Measurements from ENCODE around the gene MEIS2.

Gene MEIS2

DNA sequence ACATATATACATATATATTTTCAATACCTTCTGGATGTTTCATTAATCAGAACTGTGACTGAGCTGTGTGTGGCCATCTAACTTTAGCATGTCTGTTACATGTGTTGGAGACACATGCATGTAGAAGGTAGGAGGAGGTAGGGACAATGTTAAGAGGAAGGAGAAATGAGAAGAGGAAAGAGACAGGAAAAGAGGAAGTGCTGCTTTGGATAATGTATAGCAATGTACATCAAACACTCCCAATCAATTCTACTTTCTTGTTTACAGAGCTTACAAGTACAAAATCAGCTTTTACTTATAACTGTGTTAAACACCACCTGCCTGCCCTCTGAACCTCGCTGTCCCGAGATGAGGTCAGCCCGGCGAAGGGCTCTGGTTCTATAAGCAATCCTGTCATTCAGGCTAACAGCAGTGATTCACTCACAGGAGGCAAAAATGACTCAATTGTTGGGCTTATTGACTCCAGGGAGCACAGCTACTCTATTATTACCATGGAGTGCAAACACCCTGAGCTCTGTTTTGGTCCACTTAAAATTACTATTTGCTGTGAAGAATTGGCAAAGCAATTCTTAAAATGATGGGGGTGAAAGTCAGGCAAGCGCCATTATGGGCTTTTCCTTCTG, 188.9 kb downstream of the MEIS2 start:
- H3K36me3 ChIP-seq (ENCODE audit: insufficient read depth, low read length), result no peaks in the 10 kb centered on the region
- no peaks in the 10 kb centered on the region for H3K27me3 ChIP-seq (ENCODE audit: insufficient read depth, low read length, poor library complexity)
- no peak overlapping the region for H3K27ac ChIP-seq (ENCODE audit: low read length)
- no peaks in the 10 kb centered on the region for H4K20me1 ChIP-seq (ENCODE audit: insufficient read depth, low read length)
- no peak overlapping the region for H2AFZ ChIP-seq (ENCODE audit: low read depth, low read length)
- no peak overlapping the region for H3K4me3 ChIP-seq (ENCODE audit: low read depth in 1 of 2, low read length in 2 of 2)
- no peak overlapping the region for H3K4me2 ChIP-seq (ENCODE audit: insufficient read depth, low read length)
- no peaks in the 10 kb centered on the region for H3K4me1 ChIP-seq (ENCODE audit: insufficient read depth, low read length)
- ATAC-seq (ENCODE audit: insufficient read depth, low read depth) (no peak), DNase-seq (no peak)
- TF ChIP-seq, protein P1, sequence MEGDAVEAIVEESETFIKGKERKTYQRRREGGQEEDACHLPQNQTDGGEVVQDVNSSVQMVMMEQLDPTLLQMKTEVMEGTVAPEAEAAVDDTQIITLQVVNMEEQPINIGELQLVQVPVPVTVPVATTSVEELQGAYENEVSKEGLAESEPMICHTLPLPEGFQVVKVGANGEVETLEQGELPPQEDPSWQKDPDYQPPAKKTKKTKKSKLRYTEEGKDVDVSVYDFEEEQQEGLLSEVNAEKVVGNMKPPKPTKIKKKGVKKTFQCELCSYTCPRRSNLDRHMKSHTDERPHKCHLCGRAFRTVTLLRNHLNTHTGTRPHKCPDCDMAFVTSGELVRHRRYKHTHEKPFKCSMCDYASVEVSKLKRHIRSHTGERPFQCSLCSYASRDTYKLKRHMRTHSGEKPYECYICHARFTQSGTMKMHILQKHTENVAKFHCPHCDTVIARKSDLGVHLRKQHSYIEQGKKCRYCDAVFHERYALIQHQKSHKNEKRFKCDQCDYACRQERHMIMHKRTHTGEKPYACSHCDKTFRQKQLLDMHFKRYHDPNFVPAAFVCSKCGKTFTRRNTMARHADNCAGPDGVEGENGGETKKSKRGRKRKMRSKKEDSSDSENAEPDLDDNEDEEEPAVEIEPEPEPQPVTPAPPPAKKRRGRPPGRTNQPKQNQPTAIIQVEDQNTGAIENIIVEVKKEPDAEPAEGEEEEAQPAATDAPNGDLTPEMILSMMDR (IDR thresholded peaks at IDR 0.05; ENCODE audit: borderline replicate concordance, extremely low read depth, low read length, poor library complexity, severe bottlenecking), result no peak
- TF ChIP-seq EZH2 (IDR thresholded peaks at IDR 0.05; ENCODE audit: borderline replicate concordance, low read depth, low read length, severe bottlenecking), result no peak
- H3K9ac ChIP-seq (ENCODE audit: low read depth, low read length), result no peak overlapping the region
- no peaks in the 10 kb centered on the region for H3K9me3 ChIP-seq (ENCODE audit: insufficient read depth, low read length, severe bottlenecking)
- no peaks in the 10 kb centered on the region for H3K79me2 ChIP-seq (ENCODE audit: insufficient read depth, low read length)

DNA sequence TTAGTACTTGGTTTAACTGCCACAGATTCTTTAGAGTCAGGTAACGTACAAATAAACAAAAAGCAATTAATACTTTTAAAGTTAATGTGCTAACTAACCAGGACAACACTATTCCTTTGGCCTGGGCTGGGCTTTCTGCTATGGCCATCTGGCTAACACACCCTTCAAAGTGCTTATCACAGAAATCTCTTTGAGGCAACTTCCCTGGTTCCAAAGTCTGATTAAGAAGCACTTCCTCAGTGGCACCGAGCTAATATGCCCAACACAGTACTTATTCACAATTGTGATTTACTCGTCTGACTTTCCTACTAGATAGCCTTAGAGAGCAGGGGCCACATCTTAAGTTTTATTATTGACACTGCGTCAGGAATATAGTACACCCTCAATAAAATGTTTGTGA, 191.4 kb downstream of the MEIS2 start:
- H3K9ac ChIP-seq (ENCODE audit: low read depth, low read length), result no peak overlapping the region
- no peaks in the 10 kb centered on the region for H3K27me3 ChIP-seq (ENCODE audit: insufficient read depth, low read length, poor library complexity)
- H3K4me2 ChIP-seq (ENCODE audit: insufficient read depth, low read length), result no peak overlapping the region
- H3K9me3 ChIP-seq (ENCODE audit: insufficient read depth, low read length, severe bottlenecking), result no peaks in the 10 kb centered on the region
- no peaks in the 10 kb centered on the region for H4K20me1 ChIP-seq (ENCODE audit: insufficient read depth, low read length)
- TF ChIP-seq, protein P1 (IDR thresholded peaks at IDR 0.05; ENCODE audit: borderline replicate concordance, extremely low read depth, low read length, poor library complexity, severe bottlenecking), result no peak
- TF ChIP-seq EZH2 (IDR thresholded peaks at IDR 0.05; ENCODE audit: borderline replicate concordance, low read depth, low read length, severe bottlenecking), result no peak
- no peak overlapping the region for H3K4me3 ChIP-seq (ENCODE audit: low read depth in 1 of 2, low read length in 2 of 2)
- ATAC-seq (ENCODE audit: insufficient read depth, low read depth), result no peak
- no peak overlapping the region for H2AFZ ChIP-seq (ENCODE audit: low read depth, low read length)
- H3K27ac ChIP-seq (ENCODE audit: low read length), result no peak overlapping the region
- no peaks in the 10 kb centered on the region for H3K79me2 ChIP-seq (ENCODE audit: insufficient read depth, low read length)
- no peaks in the 10 kb centered on the region for H3K4me1 ChIP-seq (ENCODE audit: insufficient read depth, low read length)
- no peak for DNase-seq
- no peaks in the 10 kb centered on the region for H3K36me3 ChIP-seq (ENCODE audit: insufficient read depth, low read length)

DNA sequence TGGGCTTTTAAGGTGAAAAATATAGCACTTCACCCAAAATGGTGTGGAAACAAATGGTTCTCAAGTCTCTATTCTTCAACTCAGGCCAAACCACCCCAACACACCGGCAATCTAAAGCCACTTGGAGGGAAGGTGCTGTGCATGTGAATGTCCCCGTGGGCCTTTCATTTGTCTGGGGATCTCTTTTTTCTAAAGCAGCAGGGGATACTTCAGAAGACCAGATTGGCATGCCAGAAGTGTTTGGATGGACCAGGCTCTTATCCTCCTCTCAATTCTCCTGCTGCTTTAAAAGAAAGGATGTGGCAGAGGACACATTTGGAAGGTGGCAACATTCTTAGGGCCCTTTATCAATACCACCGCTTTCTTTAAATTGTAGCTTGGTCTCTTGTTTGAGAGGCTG, 193.1 kb downstream of the MEIS2 start:
- Histone ChIP-seq H3K27ac (ENCODE audit: low read length) (no peak overlapping the region), H3K4me3 (ENCODE audit: low read depth in 1 of 2, low read length in 2 of 2) (no peak overlapping the region), H3K9me3 (ENCODE audit: insufficient read depth, low read length, severe bottlenecking) (no peaks in the 10 kb centered on the region), H3K9ac (ENCODE audit: low read depth, low read length) (no peak overlapping the region), H3K27me3 (ENCODE audit: insufficient read depth, low read length, poor library complexity) (no peaks in the 10 kb centered on the region), H4K20me1 (ENCODE audit: insufficient read depth, low read length) (no peaks in the 10 kb centered on the region), H2AFZ (ENCODE audit: low read depth, low read length) (no peak overlapping the region), H3K79me2 (ENCODE audit: insufficient read depth, low read length) (no peaks in the 10 kb centered on the region), H3K36me3 (ENCODE audit: insufficient read depth, low read length) (no peaks in the 10 kb centered on the region), H3K4me2 (ENCODE audit: insufficient read depth, low read length) (no peak overlapping the region), H3K4me1 (ENCODE audit: insufficient read depth, low read length) (no peaks in the 10 kb centered on the region)
- ATAC-seq (ENCODE audit: insufficient read depth, low read depth) (no peak), DNase-seq (no peak)
- TF ChIP-seq, protein P1 (IDR thresholded peaks at IDR 0.05; ENCODE audit: borderline replicate concordance, extremely low read depth, low read length, poor library complexity, severe bottlenecking), result no peak
- no peak for TF ChIP-seq EZH2 (IDR thresholded peaks at IDR 0.05; ENCODE audit: borderline replicate concordance, low read depth, low read length, severe bottlenecking)

All from DND-41 (cell line).